ENCODE results near the gene TMEM132C.

GRCh38 chr12:128439796-128440195, 172.8 kb downstream of the TMEM132C start:
- no peak for TF ChIP-seq CHD2 (IDR thresholded peaks at IDR 0.05; ENCODE audit: low read length)
- TF ChIP-seq SP1 (IDR thresholded peaks at IDR 0.05; ENCODE audit: low read depth, low read length) = no peak
- no peak for TF ChIP-seq POLR2A (IDR thresholded peaks at IDR 0.05; ENCODE audit: control extremely low read depth in 1 of 2, low read depth in 2 of 2, low read length in 2 of 2)
- TF ChIP-seq, protein P1, sequence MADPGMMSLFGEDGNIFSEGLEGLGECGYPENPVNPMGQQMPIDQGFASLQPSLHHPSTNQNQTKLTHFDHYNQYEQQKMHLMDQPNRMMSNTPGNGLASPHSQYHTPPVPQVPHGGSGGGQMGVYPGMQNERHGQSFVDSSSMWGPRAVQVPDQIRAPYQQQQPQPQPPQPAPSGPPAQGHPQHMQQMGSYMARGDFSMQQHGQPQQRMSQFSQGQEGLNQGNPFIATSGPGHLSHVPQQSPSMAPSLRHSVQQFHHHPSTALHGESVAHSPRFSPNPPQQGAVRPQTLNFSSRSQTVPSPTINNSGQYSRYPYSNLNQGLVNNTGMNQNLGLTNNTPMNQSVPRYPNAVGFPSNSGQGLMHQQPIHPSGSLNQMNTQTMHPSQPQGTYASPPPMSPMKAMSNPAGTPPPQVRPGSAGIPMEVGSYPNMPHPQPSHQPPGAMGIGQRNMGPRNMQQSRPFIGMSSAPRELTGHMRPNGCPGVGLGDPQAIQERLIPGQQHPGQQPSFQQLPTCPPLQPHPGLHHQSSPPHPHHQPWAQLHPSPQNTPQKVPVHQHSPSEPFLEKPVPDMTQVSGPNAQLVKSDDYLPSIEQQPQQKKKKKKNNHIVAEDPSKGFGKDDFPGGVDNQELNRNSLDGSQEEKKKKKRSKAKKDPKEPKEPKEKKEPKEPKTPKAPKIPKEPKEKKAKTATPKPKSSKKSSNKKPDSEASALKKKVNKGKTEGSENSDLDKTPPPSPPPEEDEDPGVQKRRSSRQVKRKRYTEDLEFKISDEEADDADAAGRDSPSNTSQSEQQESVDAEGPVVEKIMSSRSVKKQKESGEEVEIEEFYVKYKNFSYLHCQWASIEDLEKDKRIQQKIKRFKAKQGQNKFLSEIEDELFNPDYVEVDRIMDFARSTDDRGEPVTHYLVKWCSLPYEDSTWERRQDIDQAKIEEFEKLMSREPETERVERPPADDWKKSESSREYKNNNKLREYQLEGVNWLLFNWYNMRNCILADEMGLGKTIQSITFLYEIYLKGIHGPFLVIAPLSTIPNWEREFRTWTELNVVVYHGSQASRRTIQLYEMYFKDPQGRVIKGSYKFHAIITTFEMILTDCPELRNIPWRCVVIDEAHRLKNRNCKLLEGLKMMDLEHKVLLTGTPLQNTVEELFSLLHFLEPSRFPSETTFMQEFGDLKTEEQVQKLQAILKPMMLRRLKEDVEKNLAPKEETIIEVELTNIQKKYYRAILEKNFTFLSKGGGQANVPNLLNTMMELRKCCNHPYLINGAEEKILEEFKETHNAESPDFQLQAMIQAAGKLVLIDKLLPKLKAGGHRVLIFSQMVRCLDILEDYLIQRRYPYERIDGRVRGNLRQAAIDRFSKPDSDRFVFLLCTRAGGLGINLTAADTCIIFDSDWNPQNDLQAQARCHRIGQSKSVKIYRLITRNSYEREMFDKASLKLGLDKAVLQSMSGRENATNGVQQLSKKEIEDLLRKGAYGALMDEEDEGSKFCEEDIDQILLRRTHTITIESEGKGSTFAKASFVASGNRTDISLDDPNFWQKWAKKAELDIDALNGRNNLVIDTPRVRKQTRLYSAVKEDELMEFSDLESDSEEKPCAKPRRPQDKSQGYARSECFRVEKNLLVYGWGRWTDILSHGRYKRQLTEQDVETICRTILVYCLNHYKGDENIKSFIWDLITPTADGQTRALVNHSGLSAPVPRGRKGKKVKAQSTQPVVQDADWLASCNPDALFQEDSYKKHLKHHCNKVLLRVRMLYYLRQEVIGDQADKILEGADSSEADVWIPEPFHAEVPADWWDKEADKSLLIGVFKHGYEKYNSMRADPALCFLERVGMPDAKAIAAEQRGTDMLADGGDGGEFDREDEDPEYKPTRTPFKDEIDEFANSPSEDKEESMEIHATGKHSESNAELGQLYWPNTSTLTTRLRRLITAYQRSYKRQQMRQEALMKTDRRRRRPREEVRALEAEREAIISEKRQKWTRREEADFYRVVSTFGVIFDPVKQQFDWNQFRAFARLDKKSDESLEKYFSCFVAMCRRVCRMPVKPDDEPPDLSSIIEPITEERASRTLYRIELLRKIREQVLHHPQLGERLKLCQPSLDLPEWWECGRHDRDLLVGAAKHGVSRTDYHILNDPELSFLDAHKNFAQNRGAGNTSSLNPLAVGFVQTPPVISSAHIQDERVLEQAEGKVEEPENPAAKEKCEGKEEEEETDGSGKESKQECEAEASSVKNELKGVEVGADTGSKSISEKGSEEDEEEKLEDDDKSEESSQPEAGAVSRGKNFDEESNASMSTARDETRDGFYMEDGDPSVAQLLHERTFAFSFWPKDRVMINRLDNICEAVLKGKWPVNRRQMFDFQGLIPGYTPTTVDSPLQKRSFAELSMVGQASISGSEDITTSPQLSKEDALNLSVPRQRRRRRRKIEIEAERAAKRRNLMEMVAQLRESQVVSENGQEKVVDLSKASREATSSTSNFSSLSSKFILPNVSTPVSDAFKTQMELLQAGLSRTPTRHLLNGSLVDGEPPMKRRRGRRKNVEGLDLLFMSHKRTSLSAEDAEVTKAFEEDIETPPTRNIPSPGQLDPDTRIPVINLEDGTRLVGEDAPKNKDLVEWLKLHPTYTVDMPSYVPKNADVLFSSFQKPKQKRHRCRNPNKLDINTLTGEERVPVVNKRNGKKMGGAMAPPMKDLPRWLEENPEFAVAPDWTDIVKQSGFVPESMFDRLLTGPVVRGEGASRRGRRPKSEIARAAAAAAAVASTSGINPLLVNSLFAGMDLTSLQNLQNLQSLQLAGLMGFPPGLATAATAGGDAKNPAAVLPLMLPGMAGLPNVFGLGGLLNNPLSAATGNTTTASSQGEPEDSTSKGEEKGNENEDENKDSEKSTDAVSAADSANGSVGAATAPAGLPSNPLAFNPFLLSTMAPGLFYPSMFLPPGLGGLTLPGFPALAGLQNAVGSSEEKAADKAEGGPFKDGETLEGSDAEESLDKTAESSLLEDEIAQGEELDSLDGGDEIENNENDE (IDR thresholded peaks at IDR 0.05; ENCODE audit: insufficient replicate concordance, low read length) = no peak
- TF ChIP-seq CEBPB (IDR thresholded peaks at IDR 0.05; ENCODE audit: low read depth, low read length) = no peak
- TF ChIP-seq CTCF (IDR thresholded peaks at IDR 0.05; ENCODE audit: control extremely low read depth in 1 of 3, insufficient read depth in 1 of 3, low read depth in 1 of 3, low read length in 3 of 3) = no peak
- TF ChIP-seq EGR1 (IDR thresholded peaks at IDR 0.05; ENCODE audit: borderline replicate concordance, low read depth, low read length) = no peak
- no peak for TF ChIP-seq FOSL1 (IDR thresholded peaks at IDR 0.05; ENCODE audit: insufficient read depth, low read depth, low read length)
- TF ChIP-seq KDM1A (IDR thresholded peaks at IDR 0.05; ENCODE audit: borderline replicate concordance, low read length) = no peak
- no peak for TF ChIP-seq JUND (IDR thresholded peaks at IDR 0.05; ENCODE audit: low read length)
- TF ChIP-seq SUZ12 (IDR thresholded peaks at IDR 0.05; ENCODE audit: low read length) = no peak
